ENCODE data around the gene RFC4. TPM values are rescaled to one million over a fixed set of nuclear protein-coding genes. Genes with fewer than 3 reads are reported as not detected.
A peak's percentile ranks its signal among the peaks of the same experiment; 100 is the strongest.

RFC4 gene
- total and polyA plus RNA-seq, 2 of the 4 experiments (the other 2 are of a cell fraction), result 19.5 to 27.9 TPM

- H3K27me3 ChIP-seq (ENCODE audit: control insufficient read depth, insufficient read depth, low read length), result no peaks in the 10 kb centered on the region
- POLR2A ChIA-PET (ENCODE audit: unreplicated experiment), result no interaction called here
- H2BK5ac ChIP-seq (ENCODE audit: low read depth, low read length, poor library complexity, severe bottlenecking), result no peak overlapping the region
- dilution Hi-C loops (cut with HindIII; ENCODE audit: low sequenced_read_pairs, unreplicated experiment) (no loop called here), in situ Hi-C loops (cut with MboI; ENCODE audit: low sequenced_read_pairs) (no loop called here), intact Hi-C loops (cut with micrococcal nuclease) (loop anchor here (10.0 kb wide), 2 partner anchors 212 to 682 kb away; partner anchors contain the start of genes DNAJB11 and ETV5)
- H2AFZ ChIP-seq (replicated peaks; ENCODE audit: low read length, poor library complexity), result no peak overlapping the region
- no CpG with 5 or more reads among the region's 3 CpGs for WGBS, 2 experiments (ENCODE audit: extremely low coverage in 2 of 2, insufficient read length in 1 of 2)
- peak overlapping the region; percentile 56; the same call in 1 of the 2 replicates for H3K23ac ChIP-seq (ENCODE audit: low read depth, low read length)
- H4K5ac ChIP-seq (ENCODE audit: low read depth, low read length), result no peak overlapping the region
- no peak overlapping the region for H3K27ac ChIP-seq (ENCODE audit: insufficient read depth, low read length)
- peaks cover 4 to 33% of the 10 kb centered on the region in 2 experiments for H3K79me1 ChIP-seq (ENCODE audit: low read depth in 1 of 2, low read length in 2 of 2)
- H3K9ac ChIP-seq (ENCODE audit: low read depth, low read length), result no peak overlapping the region
- no TSS peak for BruUV-seq (replicated peaks)
- no peak overlapping the region for H2AK5ac ChIP-seq (ENCODE audit: low read depth, low read length)
- H3K4me2 ChIP-seq (ENCODE audit: low read depth, low read length), result peak overlapping the region; percentile 11; the same call in 1 of the 2 replicates
- no peaks in the 10 kb centered on the region for H3K9me1 ChIP-seq (ENCODE audit: insufficient read depth, low read length)
- H4K91ac ChIP-seq (ENCODE audit: insufficient read depth, low read depth, low read length), result no peak overlapping the region
- peaks cover 49% of the 10 kb centered on the region for H3K36me3 ChIP-seq (ENCODE audit: control insufficient read depth, insufficient read depth, low read length)
- no peak overlapping the region for H3K18ac ChIP-seq (ENCODE audit: low read depth, low read length)
- CTCF ChIA-PET, result no interaction called here
- H3K4me3 ChIP-seq (ENCODE audit: insufficient read depth, low read depth, low read length), result no peak overlapping the region
- no peak overlapping the region for H2BK20ac ChIP-seq (ENCODE audit: low read depth, low read length)
- no peak overlapping the region for H3K56ac ChIP-seq (ENCODE audit: extremely low read depth, insufficient read depth, low read length)
- ATAC-seq (ENCODE audit: low read depth) (no peak), DNase-seq (no peak)
- no peak overlapping the region for H2AK9ac ChIP-seq (replicated peaks; ENCODE audit: low read depth, low read length, poor library complexity)
- H2BK15ac ChIP-seq (ENCODE audit: low read depth, low read length), result no peak overlapping the region
- H3K9me3 ChIP-seq (ENCODE audit: control insufficient read depth, insufficient read depth, low read length), result no peaks in the 10 kb centered on the region
- H4K20me1 ChIP-seq (ENCODE audit: insufficient read depth, low read length), result peaks cover 78% of the 10 kb centered on the region
- H3K4ac ChIP-seq (ENCODE audit: low read depth, low read length), result no peak overlapping the region
- no peak for TF ChIP-seq RFX5 (IDR thresholded peaks at IDR 0.05; ENCODE audit: low read depth, low read length)
- TF ChIP-seq SMC3 (IDR thresholded peaks at IDR 0.05; ENCODE audit: low read depth, low read length), result no peak
- no peak for TF ChIP-seq NFE2L2 (IDR thresholded peaks at IDR 0.05; ENCODE audit: low read depth, low read length)
- no peak for TF ChIP-seq MAZ (IDR thresholded peaks at IDR 0.05; ENCODE audit: borderline replicate concordance, low read depth, low read length)
- no peak for TF ChIP-seq CEBPB (IDR thresholded peaks at IDR 0.05; ENCODE audit: low read depth, low read length)
- TF ChIP-seq FOS (IDR thresholded peaks at IDR 0.05; ENCODE audit: low read depth, low read length), result no peak
- TF ChIP-seq, protein P1, sequence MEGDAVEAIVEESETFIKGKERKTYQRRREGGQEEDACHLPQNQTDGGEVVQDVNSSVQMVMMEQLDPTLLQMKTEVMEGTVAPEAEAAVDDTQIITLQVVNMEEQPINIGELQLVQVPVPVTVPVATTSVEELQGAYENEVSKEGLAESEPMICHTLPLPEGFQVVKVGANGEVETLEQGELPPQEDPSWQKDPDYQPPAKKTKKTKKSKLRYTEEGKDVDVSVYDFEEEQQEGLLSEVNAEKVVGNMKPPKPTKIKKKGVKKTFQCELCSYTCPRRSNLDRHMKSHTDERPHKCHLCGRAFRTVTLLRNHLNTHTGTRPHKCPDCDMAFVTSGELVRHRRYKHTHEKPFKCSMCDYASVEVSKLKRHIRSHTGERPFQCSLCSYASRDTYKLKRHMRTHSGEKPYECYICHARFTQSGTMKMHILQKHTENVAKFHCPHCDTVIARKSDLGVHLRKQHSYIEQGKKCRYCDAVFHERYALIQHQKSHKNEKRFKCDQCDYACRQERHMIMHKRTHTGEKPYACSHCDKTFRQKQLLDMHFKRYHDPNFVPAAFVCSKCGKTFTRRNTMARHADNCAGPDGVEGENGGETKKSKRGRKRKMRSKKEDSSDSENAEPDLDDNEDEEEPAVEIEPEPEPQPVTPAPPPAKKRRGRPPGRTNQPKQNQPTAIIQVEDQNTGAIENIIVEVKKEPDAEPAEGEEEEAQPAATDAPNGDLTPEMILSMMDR (conservative IDR thresholded peaks at IDR 0.05; ENCODE audit: low read depth, low read length), result no peak
- no peak for TF ChIP-seq MAFK (IDR thresholded peaks at IDR 0.05; ENCODE audit: low read depth, low read length)
- TF ChIP-seq, protein P2, sequence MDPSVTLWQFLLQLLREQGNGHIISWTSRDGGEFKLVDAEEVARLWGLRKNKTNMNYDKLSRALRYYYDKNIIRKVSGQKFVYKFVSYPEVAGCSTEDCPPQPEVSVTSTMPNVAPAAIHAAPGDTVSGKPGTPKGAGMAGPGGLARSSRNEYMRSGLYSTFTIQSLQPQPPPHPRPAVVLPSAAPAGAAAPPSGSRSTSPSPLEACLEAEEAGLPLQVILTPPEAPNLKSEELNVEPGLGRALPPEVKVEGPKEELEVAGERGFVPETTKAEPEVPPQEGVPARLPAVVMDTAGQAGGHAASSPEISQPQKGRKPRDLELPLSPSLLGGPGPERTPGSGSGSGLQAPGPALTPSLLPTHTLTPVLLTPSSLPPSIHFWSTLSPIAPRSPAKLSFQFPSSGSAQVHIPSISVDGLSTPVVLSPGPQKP (IDR thresholded peaks at IDR 0.05; ENCODE audit: borderline replicate concordance, low read depth, low read length), result no peak
- TF ChIP-seq USF2 (IDR thresholded peaks at IDR 0.05; ENCODE audit: low read depth, low read length), result no peak
- TF ChIP-seq RCOR1 (IDR thresholded peaks at IDR 0.05; ENCODE audit: insufficient replicate concordance, low read length), result no peak
- TF ChIP-seq POLR2A (IDR thresholded peaks at IDR 0.05; ENCODE audit: low read depth, low read length), result no peak
- TF ChIP-seq BHLHE40 (IDR thresholded peaks at IDR 0.05; ENCODE audit: low read depth, low read length), result no peak
- no peak for TF ChIP-seq CHD1 (IDR thresholded peaks at IDR 0.05; ENCODE audit: low read depth, low read length)
- no peak for TF ChIP-seq MXI1 (IDR thresholded peaks at IDR 0.05; ENCODE audit: borderline replicate concordance, low read depth, low read length)
- H3K4me1 ChIP-seq (ENCODE audit: control insufficient read depth, insufficient read depth, low read length), result no peaks in the 10 kb centered on the region; the same call in 1 of the 2 replicates
- H4K8ac ChIP-seq (ENCODE audit: low read depth in 2 of 2, low read length in 2 of 2), result no peak overlapping the region
- no peak overlapping the region; the same call in 1 of the 2 replicates for H3K14ac ChIP-seq (replicated peaks; ENCODE audit: low read depth, low read length)
- H2BK120ac ChIP-seq (ENCODE audit: low read depth, low read length), result no peak overlapping the region
These were observed 19.4 kb downstream of the RFC4 start for GRCh38 chr3:186786922-186787321.
